ENCODE data around the gene CCDC63.

The CCDC63 gene

GRCh38 chr12:110869803-110870202 is 23.0 kb downstream of the CCDC63 start:
- no peak for TF ChIP-seq JUND (IDR thresholded peaks at IDR 0.05; ENCODE audit: low read depth)
- in situ Hi-C loops (cut with HindIII; ENCODE audit: low pct_unique_long_range_greater_than_20kb, low sequenced_read_pairs), result no loop called here
- DNase-seq (ENCODE audit: low read depth in 1 of 2, low spot score in 1 of 2), result no peak

- TF ChIP-seq JUND (IDR thresholded peaks at IDR 0.05; ENCODE audit: low read depth), result no peak
- DNase-seq (ENCODE audit: low read depth in 1 of 2, low spot score in 1 of 2), result no peak
- in situ Hi-C loops (cut with HindIII; ENCODE audit: low pct_unique_long_range_greater_than_20kb, low sequenced_read_pairs), result no loop called here
Measured at GRCh38 chr12:110872100-110872499, 25.3 kb downstream of the CCDC63 start.

DNA sequence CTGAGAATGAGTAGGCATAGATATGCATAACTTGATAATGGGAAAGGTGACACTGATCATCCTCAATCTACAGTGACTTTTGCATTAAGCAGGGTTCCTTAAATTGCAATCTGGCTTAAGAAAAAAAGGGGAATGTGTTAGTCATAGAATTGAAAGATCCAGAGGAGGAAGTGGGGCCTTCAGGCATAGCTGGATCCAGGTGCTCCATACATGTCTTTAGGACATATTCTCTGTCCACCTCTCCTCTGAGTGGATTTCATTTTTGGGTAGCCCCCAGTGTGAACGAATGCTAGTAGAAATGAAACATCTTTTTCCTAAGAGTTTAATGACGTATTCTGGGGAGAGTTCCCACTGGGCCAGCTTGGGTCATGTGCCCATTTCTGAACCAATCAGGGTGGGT is 27.6 kb downstream of the CCDC63 start:
- DNase-seq (ENCODE audit: low read depth in 1 of 2, low spot score in 1 of 2), result no peak
- in situ Hi-C loops (cut with HindIII; ENCODE audit: low pct_unique_long_range_greater_than_20kb, low sequenced_read_pairs), result no loop called here
- TF ChIP-seq JUND (IDR thresholded peaks at IDR 0.05; ENCODE audit: low read depth), result no peak

DNA sequence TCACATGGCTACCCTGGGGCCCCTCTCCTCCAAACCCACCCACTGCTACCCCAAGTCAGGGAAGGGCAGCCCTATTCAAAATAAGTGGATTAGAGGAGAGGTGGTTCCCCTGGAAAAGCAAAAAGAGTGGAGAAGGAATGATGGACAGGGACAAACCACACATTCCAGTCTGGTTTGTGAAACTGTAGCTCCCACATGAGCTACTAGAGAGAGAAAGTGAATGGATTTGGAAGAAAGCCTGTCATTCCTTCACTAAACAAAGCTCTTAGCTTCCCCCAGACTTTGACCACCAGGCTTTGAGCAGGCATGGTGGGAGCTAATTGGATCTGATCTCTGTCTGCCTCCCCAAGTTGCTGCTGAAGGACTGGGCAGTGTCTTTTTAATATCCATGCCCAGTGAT is 28.0 kb downstream of the CCDC63 start:
- DNase-seq (ENCODE audit: low read depth in 1 of 2, low spot score in 1 of 2), result no peak
- no peak for TF ChIP-seq JUND (IDR thresholded peaks at IDR 0.05; ENCODE audit: low read depth)
- in situ Hi-C loops (cut with HindIII; ENCODE audit: low pct_unique_long_range_greater_than_20kb, low sequenced_read_pairs), result no loop called here

GRCh38 chr12:110880651-110881050 is 33.9 kb downstream of the CCDC63 start:
- DNase-seq (ENCODE audit: low read depth in 1 of 2, low spot score in 1 of 2), result no peak
- in situ Hi-C loops (cut with HindIII; ENCODE audit: low pct_unique_long_range_greater_than_20kb, low sequenced_read_pairs), result no loop called here
- TF ChIP-seq JUND (IDR thresholded peaks at IDR 0.05; ENCODE audit: low read depth), result no peak

DNA sequence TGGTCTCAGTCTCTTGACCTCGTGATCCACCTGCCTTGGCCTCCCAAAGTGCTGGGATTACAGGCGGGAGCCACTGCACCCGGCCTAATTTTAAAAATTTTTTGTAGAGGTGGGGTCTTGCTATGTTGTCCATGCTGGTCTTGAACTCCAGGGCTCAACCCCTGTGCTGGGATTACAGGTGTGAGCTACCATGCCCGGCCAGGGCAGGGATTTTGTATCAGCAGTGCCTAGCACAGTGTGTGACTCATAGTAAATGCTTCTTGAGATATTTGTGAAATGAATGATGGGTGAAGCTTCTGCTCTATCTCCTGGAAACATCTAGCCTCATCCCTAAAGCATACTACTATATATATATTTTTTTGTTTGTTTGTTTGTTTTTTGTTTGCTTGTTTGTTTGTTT is 36.5 kb downstream of the CCDC63 start:
- no peak for TF ChIP-seq JUND (IDR thresholded peaks at IDR 0.05; ENCODE audit: low read depth)
- DNase-seq (ENCODE audit: low read depth in 1 of 2, low spot score in 1 of 2), result no peak
- in situ Hi-C loops (cut with HindIII; ENCODE audit: low pct_unique_long_range_greater_than_20kb, low sequenced_read_pairs), result no loop called here

DNA sequence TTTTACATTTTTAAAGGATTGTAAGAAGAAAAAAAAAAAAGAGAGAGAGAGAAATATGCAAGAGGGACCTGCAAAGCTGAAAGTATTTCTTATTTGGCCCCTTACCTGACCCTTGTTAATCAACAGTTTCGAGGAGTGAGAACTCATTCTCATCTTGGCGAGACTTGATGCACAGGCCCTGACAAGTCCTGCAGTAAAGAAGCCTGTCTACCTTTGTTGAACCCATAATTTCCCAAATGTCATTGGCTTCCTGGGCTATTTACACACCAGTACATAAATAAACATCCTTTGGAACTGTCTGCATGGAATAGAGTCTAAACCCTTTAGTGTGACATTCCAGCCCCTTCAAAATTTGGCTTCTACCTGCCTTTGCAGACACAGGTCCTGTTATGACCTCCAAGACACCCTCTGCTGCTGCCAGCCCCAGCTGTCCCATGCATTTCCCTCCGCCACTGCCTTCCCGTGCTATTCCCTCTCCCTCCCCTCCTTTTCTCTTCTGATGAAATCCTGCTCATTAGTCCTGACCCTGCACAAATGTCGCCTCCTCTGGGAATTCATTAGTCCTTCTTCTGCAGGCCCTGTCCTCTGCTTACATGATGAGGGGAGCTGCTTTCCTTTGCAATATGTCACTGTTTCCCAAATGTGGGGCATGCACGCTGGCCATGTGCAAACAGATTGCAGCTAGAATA is 38.5 kb downstream of the CCDC63 start:
- in situ Hi-C loops (cut with HindIII; ENCODE audit: low pct_unique_long_range_greater_than_20kb, low sequenced_read_pairs), result no loop called here
- TF ChIP-seq JUND (IDR thresholded peaks at IDR 0.05; ENCODE audit: low read depth), result no peak
- DNase-seq (ENCODE audit: low read depth in 1 of 2, low spot score in 1 of 2), result no peak

GRCh38 chr12:110888256-110888991 is 41.6 kb downstream of the CCDC63 start:
- DNase-seq (ENCODE audit: low read depth in 1 of 2, low spot score in 1 of 2), result no peak
- no peak for TF ChIP-seq JUND (IDR thresholded peaks at IDR 0.05; ENCODE audit: low read depth)
- in situ Hi-C loops (cut with HindIII; ENCODE audit: low pct_unique_long_range_greater_than_20kb, low sequenced_read_pairs), result no loop called here

- no peak for TF ChIP-seq JUND (IDR thresholded peaks at IDR 0.05; ENCODE audit: low read depth)
- DNase-seq (ENCODE audit: low read depth in 1 of 2, low spot score in 1 of 2), result no peak
- in situ Hi-C loops (cut with HindIII; ENCODE audit: low pct_unique_long_range_greater_than_20kb, low sequenced_read_pairs), result no loop called here
Measured at GRCh38 chr12:110889361-110889760, 42.6 kb downstream of the CCDC63 start.

DNA sequence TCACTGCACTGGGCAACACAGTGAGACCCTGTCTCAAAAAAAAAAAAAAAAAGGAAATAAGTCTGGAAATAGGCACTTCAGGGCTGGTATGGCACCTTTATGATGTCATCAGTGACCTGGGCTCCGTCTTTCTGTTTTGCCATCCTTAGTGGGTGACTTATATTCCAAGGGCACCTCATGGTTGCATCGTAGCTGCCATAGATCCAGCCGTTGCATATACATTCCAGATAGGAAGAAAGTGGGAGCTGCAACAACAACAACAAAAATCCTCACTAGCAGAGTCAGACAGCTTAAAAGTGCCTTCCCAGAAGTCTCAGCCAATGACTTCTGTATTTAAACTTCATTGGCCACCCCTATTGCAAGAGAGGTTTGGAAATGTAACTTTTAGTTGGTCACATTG is 47.2 kb downstream of the CCDC63 start:
- in situ Hi-C loops (cut with HindIII; ENCODE audit: low pct_unique_long_range_greater_than_20kb, low sequenced_read_pairs), result no loop called here

GRCh38 chr12:110896559-110896958 is 49.8 kb downstream of the CCDC63 start:
- in situ Hi-C loops (cut with HindIII; ENCODE audit: low pct_unique_long_range_greater_than_20kb, low sequenced_read_pairs), result no loop called here
- no peak for TF ChIP-seq JUND (IDR thresholded peaks at IDR 0.05; ENCODE audit: low read depth)
- DNase-seq (ENCODE audit: low read depth in 1 of 2, low spot score in 1 of 2), result no peak

More for the DNA sequence above, 47.2 kb downstream of the CCDC63 start:
- no peak for TF ChIP-seq JUND (IDR thresholded peaks at IDR 0.05; ENCODE audit: low read depth)
- DNase-seq (ENCODE audit: low read depth in 1 of 2, low spot score in 1 of 2), result no peak

DNA sequence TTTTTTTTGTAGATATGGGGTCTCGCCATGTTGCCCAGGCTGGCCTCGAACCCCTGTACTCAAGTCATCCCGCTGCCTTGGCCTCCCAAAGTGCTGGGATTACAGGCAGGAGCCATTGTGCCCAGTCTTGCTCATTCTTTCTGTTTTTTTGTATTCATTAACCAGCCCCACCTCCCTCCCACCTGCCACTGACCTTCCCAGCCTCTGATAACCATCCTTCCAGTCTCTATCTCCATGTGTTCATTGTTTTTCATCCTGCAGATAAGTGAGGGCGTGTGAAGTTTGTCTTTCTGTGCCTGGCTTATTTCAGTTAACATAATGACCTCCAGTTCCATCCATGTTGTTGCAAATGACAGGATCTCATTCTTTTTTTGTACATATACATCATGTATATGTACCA is 54.6 kb downstream of the CCDC63 start:
- in situ Hi-C loops (cut with HindIII; ENCODE audit: low pct_unique_long_range_greater_than_20kb, low sequenced_read_pairs), result no loop called here
- no peak for TF ChIP-seq JUND (IDR thresholded peaks at IDR 0.05; ENCODE audit: low read depth)
- DNase-seq (ENCODE audit: low read depth in 1 of 2, low spot score in 1 of 2), result no peak

DNA sequence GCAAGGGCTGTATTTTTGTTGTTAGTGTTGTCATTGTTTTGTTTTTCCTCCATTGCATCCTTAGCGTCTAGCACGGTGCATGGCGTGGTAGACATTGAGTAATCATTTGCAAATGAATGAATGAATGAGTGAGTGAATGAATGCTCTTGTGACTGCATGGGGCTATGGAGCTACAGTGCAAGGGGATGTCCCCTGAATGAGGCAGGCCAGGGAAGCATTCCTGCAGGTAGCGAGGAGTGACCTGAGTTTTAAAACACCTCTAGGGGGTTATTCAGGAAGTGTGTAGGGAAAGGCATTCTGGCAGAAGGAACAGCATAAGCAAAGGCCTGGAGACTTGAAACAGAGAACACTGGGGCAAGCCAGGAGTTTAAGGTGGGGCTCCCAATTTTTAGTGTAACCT is 56.7 kb downstream of the CCDC63 start:
- TF ChIP-seq JUND (IDR thresholded peaks at IDR 0.05; ENCODE audit: low read depth), result no peak
- DNase-seq (ENCODE audit: low read depth in 1 of 2, low spot score in 1 of 2), result no peak
- in situ Hi-C loops (cut with HindIII; ENCODE audit: low pct_unique_long_range_greater_than_20kb, low sequenced_read_pairs), result no loop called here
